ENCODE data around the gene TMEM63B.

The TMEM63B gene

GRCh38 chr6:44117397-44118128 lies 9.8 kb upstream of the TMEM63B start:
- no peak for DNase-seq (ENCODE audit: low read depth)

- DNase-seq (ENCODE audit: low read depth): no peak
Observed at GRCh38 chr6:44119704-44120262, 7.6 kb upstream of the TMEM63B start.

GRCh38 chr6:44120692-44121443 lies 6.5 kb upstream of the TMEM63B start:
- DNase-seq (ENCODE audit: low read depth): no peak

- no peak for DNase-seq (ENCODE audit: low read depth)
Observed at GRCh38 chr6:44122801-44123200, 4.6 kb upstream of the TMEM63B start.

GRCh38 chr6:44123544-44123943 lies 3.8 kb upstream of the TMEM63B start:
- DNase-seq (ENCODE audit: low read depth): no peak

GRCh38 chr6:44126320-44127149 lies 819 bp upstream of the TMEM63B start:
- DNase-seq (ENCODE audit: low read depth): peak; percentile 62

GRCh38 chr6:44128020-44128917 lies 915 bp downstream of the TMEM63B start:
- no peak for DNase-seq (ENCODE audit: low read depth)

- DNase-seq (ENCODE audit: low read depth): no peak
Observed at GRCh38 chr6:44129841-44130322, 2.5 kb downstream of the TMEM63B start.

GRCh38 chr6:44131892-44132291 lies 4.5 kb downstream of the TMEM63B start:
- no peak for DNase-seq (ENCODE audit: low read depth)

- DNase-seq (ENCODE audit: low read depth): no peak
Observed at GRCh38 chr6:44132476-44132875, 5.1 kb downstream of the TMEM63B start.

- no peak for DNase-seq (ENCODE audit: low read depth)
Observed at GRCh38 chr6:44133003-44133931, 5.9 kb downstream of the TMEM63B start.

GRCh38 chr6:44133981-44134711 lies 6.8 kb downstream of the TMEM63B start:
- DNase-seq (ENCODE audit: low read depth): no peak

GRCh38 chr6:44135173-44135758 lies 7.9 kb downstream of the TMEM63B start:
- no peak for DNase-seq (ENCODE audit: low read depth)

- DNase-seq (ENCODE audit: low read depth): no peak
Observed at GRCh38 chr6:44135875-44136274, 8.5 kb downstream of the TMEM63B start.

GRCh38 chr6:44138717-44139350 lies 11.5 kb downstream of the TMEM63B start:
- no peak for DNase-seq (ENCODE audit: low read depth)

- no peak for DNase-seq (ENCODE audit: low read depth)
Observed at GRCh38 chr6:44139351-44139743, 12.0 kb downstream of the TMEM63B start.

- no peak for DNase-seq (ENCODE audit: low read depth)
Observed at GRCh38 chr6:44142835-44143234, 15.5 kb downstream of the TMEM63B start.

GRCh38 chr6:44143731-44144130 lies 16.4 kb downstream of the TMEM63B start:
- no peak for DNase-seq (ENCODE audit: low read depth)

All from stimulated activated CD8-positive, alpha-beta memory T cell treated with anti-CD3 and anti-CD28 coated beads, Interleukin-12 subunit alpha, Interleukin-12 subunit beta, amount 100 ng/mL, for 4 hours (primary cell).